H4 (cell line): ENCODE data around the gene LVRN. TPM values are rescaled to one million over a fixed set of nuclear protein-coding genes. Genes with fewer than 3 reads are reported as not detected.
A peak's percentile ranks its signal among the peaks of the same experiment; 100 is the strongest.
"Not testable (repeated sequence)": the region's sequence is repeated elsewhere in the genome, so short reads cannot be mapped to it uniquely, and the experiment has no call there.

Experiments
- DNase-seq: peaks from one replicate; pipeline ENCODE4 v3.0.0-alpha.2; 2015; ENCODE audit warnings: low spot score
- total RNA-seq: library from RNA; depleted of rRNA; stranded (reverse); fragments of >200 nt; shearing (Covaris generic); gene quantifications from 2 replicates; pipeline ENCODE4 v1.2.3, GENCODE V29; 2014; rRNA removed

Gene LVRN, protein sequence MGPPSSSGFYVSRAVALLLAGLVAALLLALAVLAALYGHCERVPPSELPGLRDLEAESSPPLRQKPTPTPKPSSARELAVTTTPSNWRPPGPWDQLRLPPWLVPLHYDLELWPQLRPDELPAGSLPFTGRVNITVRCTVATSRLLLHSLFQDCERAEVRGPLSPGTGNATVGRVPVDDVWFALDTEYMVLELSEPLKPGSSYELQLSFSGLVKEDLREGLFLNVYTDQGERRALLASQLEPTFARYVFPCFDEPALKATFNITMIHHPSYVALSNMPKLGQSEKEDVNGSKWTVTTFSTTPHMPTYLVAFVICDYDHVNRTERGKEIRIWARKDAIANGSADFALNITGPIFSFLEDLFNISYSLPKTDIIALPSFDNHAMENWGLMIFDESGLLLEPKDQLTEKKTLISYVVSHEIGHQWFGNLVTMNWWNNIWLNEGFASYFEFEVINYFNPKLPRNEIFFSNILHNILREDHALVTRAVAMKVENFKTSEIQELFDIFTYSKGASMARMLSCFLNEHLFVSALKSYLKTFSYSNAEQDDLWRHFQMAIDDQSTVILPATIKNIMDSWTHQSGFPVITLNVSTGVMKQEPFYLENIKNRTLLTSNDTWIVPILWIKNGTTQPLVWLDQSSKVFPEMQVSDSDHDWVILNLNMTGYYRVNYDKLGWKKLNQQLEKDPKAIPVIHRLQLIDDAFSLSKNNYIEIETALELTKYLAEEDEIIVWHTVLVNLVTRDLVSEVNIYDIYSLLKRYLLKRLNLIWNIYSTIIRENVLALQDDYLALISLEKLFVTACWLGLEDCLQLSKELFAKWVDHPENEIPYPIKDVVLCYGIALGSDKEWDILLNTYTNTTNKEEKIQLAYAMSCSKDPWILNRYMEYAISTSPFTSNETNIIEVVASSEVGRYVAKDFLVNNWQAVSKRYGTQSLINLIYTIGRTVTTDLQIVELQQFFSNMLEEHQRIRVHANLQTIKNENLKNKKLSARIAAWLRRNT
- total RNA-seq, result not detected in 2 replicates

DNA sequence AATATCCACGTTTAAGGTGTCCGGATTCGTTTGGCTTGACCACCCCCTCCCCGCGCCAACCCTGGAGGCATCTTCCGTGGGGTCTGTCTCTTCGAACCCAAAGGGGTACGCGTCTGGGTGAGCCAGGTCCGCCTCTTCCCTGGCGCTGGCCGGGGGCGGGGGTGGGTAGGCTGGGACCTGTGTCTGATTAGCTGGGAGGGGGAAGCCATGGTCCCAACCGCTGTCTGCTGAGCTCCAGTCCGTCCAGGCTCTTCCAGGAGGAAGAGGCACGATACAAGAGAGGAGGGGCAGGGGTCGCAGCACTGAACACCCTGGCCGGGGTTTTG is at the start of gene LVRN:
Gene LVRN, plus strand, starts transcription at position 237 of the 326 bp plus-strand sequence. CDS start 143 bp downstream, outside the sequence.
- DNase-seq, result no peak

DNA sequence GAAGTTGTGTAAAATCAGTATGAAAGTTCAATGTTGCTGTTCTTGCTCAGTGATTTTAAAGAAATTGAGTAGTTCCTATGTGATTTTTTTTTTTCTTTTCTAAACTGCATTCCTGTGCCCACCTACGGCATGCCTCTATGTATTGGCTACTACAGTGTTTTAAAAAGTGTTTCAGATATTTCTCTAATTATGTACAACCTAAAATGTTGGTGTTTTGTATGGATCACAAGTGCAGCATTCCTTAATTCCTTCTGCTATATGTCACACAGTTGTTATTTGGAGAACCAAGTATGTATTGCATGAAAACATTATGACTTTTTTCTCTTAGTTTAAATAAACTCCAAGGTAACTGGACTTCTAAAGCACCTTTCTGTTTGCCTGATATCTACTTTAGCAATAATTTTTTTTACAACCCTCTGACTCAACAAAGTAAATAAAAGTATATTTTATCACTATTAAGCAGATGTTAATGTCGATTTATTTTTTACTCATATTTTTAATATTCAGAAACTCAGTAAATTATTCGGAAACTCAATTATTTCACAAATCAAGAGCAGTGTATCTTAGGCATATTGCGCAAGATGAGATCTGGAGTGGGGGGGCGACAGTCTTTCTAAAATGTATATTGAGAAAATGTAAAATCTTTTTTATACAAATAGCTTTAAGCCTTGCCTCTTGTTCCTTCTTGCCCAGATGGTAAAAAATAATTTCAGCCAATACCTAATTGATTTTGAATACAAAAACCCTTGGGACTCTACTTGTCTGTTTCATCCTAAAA is 48.5 kb upstream of the LVRN start:
- not testable (repeated sequence) for DNase-seq

DNA sequence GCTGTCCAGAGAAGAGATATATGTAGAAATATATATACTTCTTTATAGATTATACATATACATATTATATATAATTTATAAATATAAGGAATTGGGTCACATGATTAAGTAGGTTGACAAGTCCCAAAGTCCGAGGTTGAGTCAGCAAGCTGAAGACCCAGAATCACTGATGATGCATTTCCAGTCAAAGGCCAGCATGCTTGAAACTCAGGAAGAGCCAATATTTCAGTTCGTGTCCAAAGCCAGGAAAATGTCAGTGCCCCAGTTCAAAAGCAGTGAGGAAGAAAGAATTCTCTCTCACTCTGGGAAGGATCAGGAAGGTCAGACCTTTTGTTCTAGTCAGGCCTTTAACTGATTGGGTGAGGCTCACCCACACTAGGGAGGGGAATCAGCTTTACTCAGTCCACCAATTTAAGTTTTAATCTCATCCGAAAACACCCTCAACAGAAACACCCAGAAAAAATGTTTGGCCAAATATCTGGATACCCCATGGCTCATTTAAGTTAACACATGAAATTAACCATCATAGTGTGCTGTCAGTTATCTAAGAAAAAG is 42.0 kb upstream of the LVRN start:
- no peak for DNase-seq

DNA sequence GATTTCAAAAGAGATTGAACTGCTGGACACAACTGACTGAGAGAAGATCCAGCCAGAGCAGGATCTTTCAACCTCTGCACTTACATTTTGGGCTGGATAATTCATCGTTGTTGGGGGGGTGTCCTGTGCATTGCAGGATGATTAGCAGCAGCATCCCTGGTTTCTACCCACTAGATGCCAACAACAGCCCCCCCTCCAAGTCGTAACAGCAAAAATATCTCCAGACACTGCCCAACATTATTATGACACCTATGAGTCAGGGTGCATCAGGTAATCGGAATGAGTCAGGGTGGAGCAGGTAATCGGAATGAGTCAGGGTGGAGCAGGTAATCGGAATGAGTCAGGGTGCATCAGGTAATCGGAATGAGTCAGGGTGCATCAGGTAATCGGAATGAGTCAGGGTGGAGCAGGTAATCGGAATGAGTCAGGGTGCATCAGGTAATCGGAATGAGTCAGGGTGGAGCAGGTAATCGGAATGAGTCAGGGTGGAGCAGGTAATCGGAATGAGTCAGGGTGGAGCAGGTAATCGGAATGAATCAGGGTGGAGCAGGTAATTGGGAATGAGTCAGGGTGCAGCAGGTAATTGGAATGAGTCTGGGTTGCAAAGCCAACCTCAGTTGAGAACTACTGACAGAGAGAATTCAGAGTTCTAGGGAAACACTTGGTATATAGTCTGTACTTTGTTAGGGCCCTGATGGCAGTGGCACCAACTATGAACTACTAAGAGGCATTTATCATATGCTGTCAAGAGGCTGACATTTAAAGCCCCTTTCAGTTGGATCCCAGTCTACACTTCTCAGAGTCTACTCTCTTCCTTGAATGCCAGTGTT is 33.5 kb upstream of the LVRN start:
- DNase-seq, result not testable (repeated sequence)

DNA sequence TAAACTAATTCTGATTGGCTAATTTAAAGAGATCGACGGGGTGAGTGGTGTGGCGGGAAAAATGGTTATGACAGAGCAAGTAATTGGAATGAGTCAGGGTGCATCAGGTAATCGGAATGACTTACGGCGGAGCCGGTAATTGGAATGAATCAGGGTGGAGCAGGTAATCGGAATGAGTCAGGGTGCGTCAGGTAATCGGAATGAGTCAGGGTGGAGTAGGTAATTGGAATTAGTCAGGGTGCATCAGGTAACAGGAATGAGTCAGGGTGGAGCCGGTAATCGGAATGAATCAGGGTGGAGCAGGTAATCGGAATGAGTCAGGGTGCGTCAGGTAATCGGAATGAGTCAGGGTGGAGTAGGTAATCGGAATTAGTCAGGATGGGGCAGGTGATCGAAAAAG is 32.1 kb upstream of the LVRN start:
- DNase-seq, result peak; percentile 80

DNA sequence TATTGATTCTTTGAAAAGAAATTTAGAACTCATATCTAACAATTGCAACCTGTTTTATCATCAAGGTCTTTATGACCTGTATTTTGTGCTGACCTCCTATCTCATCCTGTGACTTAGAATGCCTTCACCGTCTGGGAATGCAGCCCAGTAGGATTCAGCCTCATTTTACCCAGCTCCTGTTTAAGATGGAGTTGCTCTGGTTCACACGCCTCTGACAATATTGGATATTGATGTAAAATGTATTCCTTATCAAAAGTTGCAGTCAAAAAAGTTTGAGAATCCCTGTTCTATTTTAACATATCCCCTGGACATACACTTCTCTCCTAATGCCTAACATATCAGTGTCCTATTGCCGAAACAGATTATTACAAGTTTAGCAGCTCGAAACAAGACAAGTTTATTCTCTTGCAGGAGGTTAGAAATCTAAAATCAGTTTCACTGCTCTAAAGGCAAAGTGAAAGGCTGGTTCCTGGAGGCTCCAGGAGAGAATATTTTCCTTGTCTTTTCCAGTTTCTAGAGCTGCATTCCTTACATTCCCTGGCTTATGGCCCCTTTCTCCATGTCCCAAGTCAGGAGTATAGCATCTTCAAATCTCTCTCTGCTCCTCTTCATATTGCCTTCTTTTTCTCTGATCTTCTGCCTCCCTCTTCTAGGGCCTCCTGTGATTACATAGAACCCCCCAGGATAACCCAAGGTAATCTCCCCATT is 31.5 kb upstream of the LVRN start:
- no peak for DNase-seq

DNA sequence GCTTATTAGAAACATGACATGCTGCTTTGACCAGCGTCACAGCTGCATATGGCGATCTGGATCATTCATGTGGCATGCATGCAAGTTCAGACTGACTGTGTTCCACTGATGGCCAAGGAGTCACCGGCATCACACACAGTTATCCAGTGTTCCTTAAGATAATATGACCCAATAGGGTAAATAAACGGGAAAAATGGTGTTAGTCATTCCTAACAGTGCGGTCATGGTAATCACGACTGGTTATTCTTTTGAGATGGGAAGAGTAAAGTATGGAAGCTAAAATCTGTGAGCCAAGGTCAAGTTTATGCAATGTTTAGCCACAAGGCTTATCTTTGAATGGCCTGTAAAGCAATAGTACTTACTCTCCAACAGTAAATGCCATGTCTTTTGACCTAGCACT is 29.3 kb upstream of the LVRN start:
- peak; percentile 77 for DNase-seq

DNA sequence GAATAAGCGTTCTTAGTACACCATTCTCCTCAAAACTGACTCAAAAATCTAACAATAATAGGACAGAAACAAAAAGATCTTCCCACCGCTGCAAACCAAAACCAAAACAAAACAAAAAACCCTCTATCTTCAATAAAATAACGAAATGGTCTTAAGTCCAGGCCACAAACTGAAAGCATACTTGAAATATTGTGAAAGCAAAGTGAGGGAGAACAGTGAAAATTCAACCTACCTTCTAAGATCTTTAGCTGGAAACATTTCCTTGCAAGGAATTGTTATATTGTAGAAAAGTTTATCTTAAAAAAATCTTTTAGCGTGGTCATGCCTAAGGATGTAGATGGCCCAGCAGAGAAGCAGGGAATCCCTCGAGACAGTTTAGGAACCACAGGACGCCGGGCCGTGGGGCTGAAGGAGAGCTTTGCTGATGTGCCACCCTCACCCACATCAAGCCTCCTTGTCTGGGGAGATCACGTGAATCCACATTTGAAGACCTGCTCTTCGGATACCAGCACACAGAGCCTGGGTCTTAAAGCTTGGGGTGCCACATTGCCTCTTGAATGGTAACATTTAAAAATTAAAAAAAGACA is 27.8 kb upstream of the LVRN start:
- DNase-seq, result no peak

DNA sequence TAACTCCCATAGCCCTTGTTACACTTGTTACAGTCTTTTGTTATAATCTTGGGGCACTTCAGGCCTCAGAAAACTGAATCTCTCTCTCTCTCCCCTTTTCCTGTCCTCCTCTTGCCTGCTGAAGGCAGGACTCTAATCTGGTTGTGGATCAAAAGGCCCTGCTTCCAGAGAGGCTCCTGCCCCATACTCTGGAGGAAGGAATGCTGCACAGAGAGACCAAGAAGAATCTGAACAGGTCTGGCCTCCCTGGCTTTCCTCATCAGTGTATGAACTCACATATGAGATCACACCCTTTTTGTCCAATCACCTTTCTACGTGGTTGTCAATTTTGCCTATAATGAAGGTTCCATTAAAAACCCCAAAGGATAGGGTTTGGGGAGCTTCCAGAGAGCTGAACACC is 26.2 kb upstream of the LVRN start:
- DNase-seq, result no peak

DNA sequence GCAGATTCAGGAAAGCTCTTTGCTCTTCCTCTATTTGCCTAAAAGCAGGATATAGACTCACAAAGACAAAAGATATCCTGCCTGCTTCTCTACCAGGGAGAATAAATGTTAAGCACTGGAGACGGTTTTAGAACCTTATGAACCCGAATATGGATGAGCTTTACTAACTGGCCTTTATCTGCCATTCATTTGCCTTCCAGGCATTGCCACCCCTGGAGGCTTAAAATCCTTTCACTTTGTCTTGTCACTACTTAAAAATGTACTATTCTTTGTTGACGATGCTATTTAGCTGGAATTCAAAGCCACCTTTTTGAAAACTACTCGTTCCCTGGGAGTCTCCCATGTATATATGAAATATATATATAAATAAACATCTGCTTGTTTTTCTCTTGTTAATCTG is 23.2 kb upstream of the LVRN start:
- no peak for DNase-seq

DNA sequence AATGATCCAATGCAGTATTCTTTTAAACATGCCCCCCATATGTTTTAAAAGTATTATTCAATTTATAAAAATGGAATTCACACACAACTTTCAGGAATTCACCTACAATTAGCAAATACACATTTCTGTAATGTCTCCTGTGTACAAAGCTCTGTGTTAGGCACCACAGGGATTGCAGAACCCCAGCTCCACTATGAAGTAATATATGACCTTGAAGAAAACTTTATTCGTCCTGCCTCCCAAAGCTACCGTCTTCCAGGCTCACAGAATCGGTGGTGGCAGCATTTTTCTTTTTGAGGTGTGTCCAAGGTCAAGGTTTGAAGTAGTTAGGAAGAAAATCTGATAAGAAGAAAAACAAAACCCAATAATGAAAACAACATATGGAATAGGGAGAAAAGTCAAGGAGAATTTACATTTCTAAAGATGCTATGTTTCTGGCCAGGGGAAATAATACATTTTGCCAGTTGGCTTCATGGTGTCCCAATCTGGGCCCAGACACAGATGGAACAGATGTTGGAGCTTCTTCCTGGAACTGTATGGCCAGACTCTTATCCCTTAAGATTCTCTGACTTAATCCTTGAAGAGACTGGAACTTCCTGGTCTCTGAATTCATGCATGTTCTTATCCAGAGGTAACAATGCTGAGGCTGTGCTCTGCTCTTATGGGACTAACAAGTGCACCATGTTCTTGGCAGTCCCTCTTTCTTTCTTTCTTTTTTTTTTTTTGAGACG is 22.0 kb upstream of the LVRN start:
- no peak for DNase-seq

DNA sequence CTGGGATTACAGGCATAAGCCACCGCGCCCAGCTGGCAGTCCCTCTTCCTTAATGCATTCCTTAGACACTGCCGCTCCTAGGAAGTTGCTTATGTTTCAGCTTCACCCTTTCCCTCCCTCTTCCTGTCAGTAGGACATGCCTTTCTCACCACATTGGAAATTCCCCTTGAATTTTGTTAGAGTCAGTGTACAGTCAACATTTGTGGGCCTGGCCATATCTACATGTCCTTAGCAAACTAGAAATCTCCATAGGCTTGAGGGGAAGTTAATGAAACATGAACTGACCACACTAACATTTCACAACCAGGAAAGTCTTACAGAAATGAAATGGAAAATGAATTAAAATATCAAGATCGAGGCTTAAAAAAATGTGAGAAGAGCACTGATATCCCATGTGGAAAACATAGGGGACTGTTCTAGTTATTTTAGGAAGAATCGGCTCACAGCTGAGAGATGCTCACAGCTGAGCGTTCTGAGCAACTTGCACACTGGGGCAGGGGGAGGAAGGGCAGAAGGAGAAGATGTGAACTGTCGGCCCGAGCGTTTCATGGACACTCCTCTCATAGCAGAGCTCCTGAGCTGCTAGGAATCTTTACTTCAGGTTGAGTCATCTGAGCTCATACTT is 21.1 kb upstream of the LVRN start:
- DNase-seq, result peak; percentile 99

DNA sequence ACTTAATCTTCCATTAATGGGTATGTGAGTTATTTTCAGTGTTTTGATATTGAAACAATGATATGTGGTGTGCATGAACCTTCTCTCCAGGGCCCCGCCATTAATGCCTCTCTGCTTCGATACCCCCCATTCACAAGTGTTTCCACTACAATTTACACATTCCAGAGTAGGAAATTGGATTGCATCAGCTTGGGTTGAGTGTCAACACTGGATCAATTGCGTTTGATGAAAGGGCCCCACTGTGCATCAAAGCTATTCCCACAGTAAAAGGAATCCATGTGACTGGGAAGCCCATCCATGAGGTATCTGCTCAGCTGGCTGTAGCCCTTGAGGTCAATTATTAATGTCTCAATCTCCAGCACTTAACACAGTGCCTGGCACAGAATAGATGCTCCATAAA is 17.8 kb upstream of the LVRN start:
- DNase-seq, result no peak

DNA sequence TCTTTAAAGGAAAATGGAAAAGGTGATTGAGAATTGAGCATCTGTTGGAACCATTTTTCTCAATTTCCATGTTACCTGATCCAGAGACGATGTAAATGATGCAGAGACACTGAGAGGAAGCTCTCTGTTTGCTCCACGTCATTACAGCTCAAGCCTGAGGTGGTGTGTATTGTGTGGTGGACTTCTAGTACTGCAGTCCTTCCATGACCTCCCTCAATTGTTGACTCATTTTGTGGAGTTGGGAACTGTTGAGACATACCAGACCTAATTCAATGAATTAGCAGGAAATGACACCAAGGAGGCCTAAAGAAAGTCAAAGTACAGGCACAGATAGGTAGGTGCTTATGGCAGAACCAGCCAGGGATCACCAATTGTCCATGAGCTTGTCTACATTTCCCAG is 15.6 kb upstream of the LVRN start:
- peak; percentile 32 for DNase-seq

DNA sequence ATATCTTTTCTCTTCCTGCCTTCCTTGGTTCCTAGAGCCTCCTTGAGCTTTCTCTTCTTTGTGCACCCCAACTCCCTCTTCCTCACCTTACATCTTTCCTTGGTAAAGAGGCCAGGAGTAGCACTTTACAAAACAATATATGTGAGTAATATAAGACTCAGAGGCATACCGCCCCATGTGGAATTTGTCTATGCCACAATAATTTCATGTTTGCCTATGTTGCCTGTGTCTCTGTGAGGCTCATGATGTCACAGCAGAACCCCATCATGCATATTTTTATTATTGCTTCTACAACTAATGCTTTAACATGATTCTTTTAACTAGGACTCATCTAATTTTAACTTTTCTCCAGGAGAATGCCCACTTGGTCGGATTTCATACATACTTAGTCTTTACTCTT is 15.0 kb upstream of the LVRN start:
- DNase-seq, result no peak

DNA sequence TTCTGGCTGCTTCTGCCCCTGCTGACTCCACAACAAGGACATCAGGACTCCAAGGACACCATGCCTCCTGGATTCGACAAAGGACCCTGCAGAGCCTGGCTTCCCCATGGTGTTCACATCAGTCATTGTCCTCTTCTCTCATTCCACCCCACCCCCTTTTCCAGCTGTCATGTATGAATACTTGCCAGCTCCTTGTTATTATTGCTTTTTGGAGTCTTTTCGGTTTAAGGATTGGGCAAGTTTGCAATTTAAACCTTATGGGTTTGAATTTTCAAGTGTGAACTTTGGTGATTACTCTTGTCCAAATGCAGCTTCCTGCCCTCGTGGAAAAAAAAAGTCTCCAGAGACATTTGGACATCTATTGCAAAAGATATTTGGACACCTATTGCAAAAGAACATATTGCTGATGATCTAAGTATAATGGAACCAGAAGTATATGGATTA is 14.2 kb upstream of the LVRN start:
- DNase-seq, result no peak

DNA sequence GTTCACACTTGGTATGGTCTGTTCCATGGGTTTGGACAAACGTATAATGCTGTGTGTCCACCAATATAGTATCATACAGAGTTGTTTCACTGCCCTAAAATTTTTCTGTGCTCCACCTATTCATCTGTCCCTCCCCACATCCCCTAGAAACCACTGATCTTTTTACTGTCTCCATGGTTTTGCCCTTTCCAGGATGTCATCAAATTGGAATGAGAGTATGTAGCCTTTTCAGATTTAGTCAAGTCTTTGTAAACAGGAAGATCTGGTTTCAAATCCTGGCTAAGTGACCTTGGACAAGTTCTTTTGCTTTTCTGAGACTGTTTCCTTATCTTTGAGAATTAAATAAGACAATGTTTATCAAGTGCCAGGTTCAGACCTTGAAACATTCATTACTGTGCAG is 13.2 kb upstream of the LVRN start:
- no peak for DNase-seq

DNA sequence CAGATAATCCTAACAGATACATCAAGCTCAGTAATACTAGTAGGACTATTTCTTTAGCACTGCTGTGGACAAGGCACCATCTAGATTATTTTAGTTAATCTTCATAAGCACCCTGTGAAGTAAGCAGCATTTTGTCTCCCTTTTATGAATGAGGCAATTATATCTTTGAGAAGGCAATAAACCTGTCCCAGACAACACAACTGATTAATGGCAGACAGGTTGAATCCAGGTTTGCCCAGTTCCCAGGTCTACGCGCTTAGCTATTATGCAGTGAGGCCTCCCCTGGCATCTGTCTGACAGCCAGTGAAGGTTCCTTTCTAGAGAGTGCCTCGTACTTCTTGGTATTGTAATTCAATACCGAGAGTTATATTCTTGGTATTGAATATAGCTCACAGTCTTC is 9.7 kb upstream of the LVRN start:
- DNase-seq, result no peak

DNA sequence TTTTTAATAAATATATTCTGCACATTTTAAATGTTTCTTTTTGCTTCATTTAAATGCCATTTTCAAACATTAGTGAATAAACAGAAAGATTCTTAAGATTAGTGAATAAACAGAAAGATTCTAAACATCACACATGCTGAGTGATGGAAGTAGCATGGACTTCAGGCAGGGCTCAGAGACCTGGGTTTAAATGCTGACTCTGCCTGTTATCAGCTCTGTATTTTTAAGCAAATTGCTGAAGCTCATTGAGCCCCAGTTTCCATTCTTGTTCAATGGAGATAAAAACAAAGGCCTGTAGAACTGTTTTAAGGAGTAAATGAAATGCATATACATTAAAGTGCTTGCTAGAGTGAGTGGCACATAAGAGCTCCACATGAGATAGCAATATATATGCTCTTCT is 8.1 kb upstream of the LVRN start:
- DNase-seq, result no peak
